NB4 (cell line): ENCODE data around the gene PLEKHD1.

ENCODE experiments used
- MYC ChIP-seq: IDR thresholded peaks from 2 replicates; pipeline ENCODE4 v1.6.1; 2011; ENCODE audit warnings: low read depth, low read length
- TF ChIP-seq, protein P1 (sequence below): IDR thresholded peaks from one replicate; pipeline ENCODE4 v1.5.1; 2012; ENCODE audit warnings: low read depth, low read length

DNA sequence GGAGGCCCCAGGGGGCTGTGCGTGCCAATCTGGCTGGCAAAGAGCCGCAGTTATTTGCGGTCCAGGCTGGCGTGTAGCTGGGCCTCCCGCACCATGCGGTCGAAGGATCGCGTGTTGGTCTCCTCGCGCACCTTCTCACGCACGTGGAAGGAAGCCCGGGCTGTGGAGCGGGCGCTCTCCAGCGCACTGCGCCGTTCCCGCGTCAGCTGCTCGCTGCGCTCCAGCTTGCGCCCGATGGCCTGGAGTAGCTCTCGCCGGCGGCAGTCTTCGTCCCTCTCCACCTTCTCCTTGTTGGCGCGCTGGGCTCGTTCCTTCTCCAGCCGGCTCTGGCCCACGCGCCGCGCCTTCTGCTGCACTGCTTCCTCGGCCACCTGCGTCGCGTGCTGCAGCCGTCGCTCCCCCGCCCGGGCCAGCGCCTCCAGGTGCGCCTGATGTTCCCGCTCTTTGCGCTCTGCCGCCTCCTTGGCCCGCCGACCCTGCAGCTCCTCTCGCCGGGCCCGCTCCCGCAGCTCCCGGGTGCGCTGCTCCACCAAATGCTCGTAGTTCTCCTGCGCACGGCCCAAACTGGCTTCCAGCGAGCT lies 87.0 kb downstream of the PLEKHD1 start:
- TF ChIP-seq, protein P1, sequence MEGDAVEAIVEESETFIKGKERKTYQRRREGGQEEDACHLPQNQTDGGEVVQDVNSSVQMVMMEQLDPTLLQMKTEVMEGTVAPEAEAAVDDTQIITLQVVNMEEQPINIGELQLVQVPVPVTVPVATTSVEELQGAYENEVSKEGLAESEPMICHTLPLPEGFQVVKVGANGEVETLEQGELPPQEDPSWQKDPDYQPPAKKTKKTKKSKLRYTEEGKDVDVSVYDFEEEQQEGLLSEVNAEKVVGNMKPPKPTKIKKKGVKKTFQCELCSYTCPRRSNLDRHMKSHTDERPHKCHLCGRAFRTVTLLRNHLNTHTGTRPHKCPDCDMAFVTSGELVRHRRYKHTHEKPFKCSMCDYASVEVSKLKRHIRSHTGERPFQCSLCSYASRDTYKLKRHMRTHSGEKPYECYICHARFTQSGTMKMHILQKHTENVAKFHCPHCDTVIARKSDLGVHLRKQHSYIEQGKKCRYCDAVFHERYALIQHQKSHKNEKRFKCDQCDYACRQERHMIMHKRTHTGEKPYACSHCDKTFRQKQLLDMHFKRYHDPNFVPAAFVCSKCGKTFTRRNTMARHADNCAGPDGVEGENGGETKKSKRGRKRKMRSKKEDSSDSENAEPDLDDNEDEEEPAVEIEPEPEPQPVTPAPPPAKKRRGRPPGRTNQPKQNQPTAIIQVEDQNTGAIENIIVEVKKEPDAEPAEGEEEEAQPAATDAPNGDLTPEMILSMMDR = no peak
- no peak for TF ChIP-seq MYC
